Smooth muscle cell (in vitro differentiated cells): Measurements from ENCODE around the gene ANKS4B. TPM values are rescaled to one million over a fixed set of nuclear protein-coding genes. Genes with fewer than 3 reads are reported as not detected.

Source experiments
- DNase-seq: peaks from one replicate; lab custom pipeline; 2025; ENCODE audit not compliant: unreplicated experiment; lab: John Stamatoyannopoulos, UW
- H2AFZ ChIP-seq: fragments of 200-600 bp; sonication (generic); 2 replicates; pipeline ENCODE4 v1.6.0; 2016; ENCODE audit warnings: antibody characterized with exemption, low read depth, mild to moderate bottlenecking
- H3F3A ChIP-seq: fragments of 200-600 bp; sonication (generic); 2 replicates; pipeline ENCODE4 v1.6.0; 2017; ENCODE audit warnings: antibody characterized with exemption, low read depth
- H3K27ac ChIP-seq: fragments of 200-600 bp; sonication (generic); 2 replicates; pipeline ENCODE4 v1.5.1; 2016; ENCODE audit warnings: low read depth, mild to moderate bottlenecking
- H3K27me3 ChIP-seq: fragments of 200-600 bp; sonication (generic); 2 replicates; pipeline ENCODE4 v1.6.1; 2016; ENCODE audit warnings: low read depth, mild to moderate bottlenecking
- H3K36me3 ChIP-seq: fragments of 200-600 bp; sonication (generic); 2 replicates; pipeline ENCODE4 v1.5.1; 2016; ENCODE audit warnings: low read depth
- H3K4me1 ChIP-seq: fragments of 200-600 bp; sonication (generic); 2 replicates; pipeline ENCODE4 v1.5.1; 2016; ENCODE audit warnings: low read depth
- H3K4me2 ChIP-seq: fragments of 200-600 bp; sonication (generic); 2 replicates; pipeline ENCODE4 v1.6.0; 2016; ENCODE audit warnings: mild to moderate bottlenecking
- H3K4me3 ChIP-seq: fragments of 200-600 bp; sonication (generic); 2 replicates; pipeline ENCODE4 v1.5.1; 2016; ENCODE audit warnings: mild to moderate bottlenecking
- H3K79me2 ChIP-seq: fragments of 200-600 bp; sonication (generic); 2 replicates; pipeline ENCODE4 v1.6.0; 2016; ENCODE audit warnings: low read depth, mild to moderate bottlenecking
- H3K9ac ChIP-seq: fragments of 200-600 bp; sonication (generic); 2 replicates; pipeline ENCODE4 v1.6.0; 2016; ENCODE audit warnings: low read depth
- H3K9me3 ChIP-seq: fragments of 200-600 bp; sonication (generic); replicated peaks from 2 replicates; pipeline ENCODE4 v1.5.1; 2016; ENCODE audit warnings: low read depth
- H4K20me1 ChIP-seq: fragments of 200-600 bp; sonication (generic); 2 replicates; pipeline ENCODE4 v1.6.0; 2016; ENCODE audit warnings: low read depth
- CTCF ChIP-seq: fragments of 200-600 bp; sonication (generic); IDR thresholded peaks from 2 replicates; pipeline ENCODE4 v1.5.1; 2017; ENCODE audit warnings: borderline replicate concordance, mild to moderate bottlenecking, antibody characterized with exemption; ENCODE audit not compliant: insufficient read depth, poor library complexity, severe bottlenecking
- WGBS: methylation state at CpG from one replicate; pipeline ENCODE4 v1.1.7; 2016; ENCODE audit warnings: low lambda C conversion rate; 5-methylcytosine and 5-hydroxymethylcytosine counted together
- polyA plus RNA-seq: library from polyadenylated mRNA; unstranded; fragments of >200 nt; fragmentation: Nextera tagmentation; extraction: Ambion mirVana; gene quantifications from 2 replicates; pipeline ENCODE4 v1.2.1, GENCODE V29; 2016
- total RNA-seq: library from RNA; depleted of rRNA; stranded (reverse); fragments of >200 nt; gene quantifications from 2 replicates; pipeline ENCODE4 v1.2.3, GENCODE V29; 2014

ANKS4B gene
- total and polyA plus RNA-seq, 2 experiments from 2014 or later = not detected

- H3K4me3 ChIP-seq = no peak overlapping the region
- H3K9ac ChIP-seq = no peak overlapping the region
- H3K36me3 ChIP-seq = no peaks in the 10 kb centered on the region
- DNase-seq = no peak
- H3K4me2 ChIP-seq = no peak overlapping the region
- WGBS = 94% methylated on average over 2 of the region's 2 CpGs
- no peaks in the 10 kb centered on the region for H3K9me3 ChIP-seq
- no peak overlapping the region for H2AFZ ChIP-seq
- H3K27me3 ChIP-seq = peaks cover 50% of the 10 kb centered on the region
- H4K20me1 ChIP-seq = no peaks in the 10 kb centered on the region
- H3K4me1 ChIP-seq = peaks cover 6% of the 10 kb centered on the region
- peaks cover 6% of the 10 kb centered on the region for H3F3A ChIP-seq
- no peak overlapping the region for H3K27ac ChIP-seq
- no peak for TF ChIP-seq CTCF
- H3K79me2 ChIP-seq = no peaks in the 10 kb centered on the region
Measured at GRCh38 chr16:21279501-21279900, 46.0 kb downstream of the ANKS4B start.

- Histone ChIP-seq H3K4me1 (peaks cover 6% of the 10 kb centered on the region), H3F3A (peaks cover 11% of the 10 kb centered on the region), H3K79me2 (no peaks in the 10 kb centered on the region), H3K4me3 (no peak overlapping the region), H3K9ac (no peak overlapping the region), H3K9me3 (no peaks in the 10 kb centered on the region), H3K4me2 (no peak overlapping the region), H3K27me3 (peaks cover 27% of the 10 kb centered on the region), H4K20me1 (no peaks in the 10 kb centered on the region), H3K36me3 (no peaks in the 10 kb centered on the region), H3K27ac (no peak overlapping the region), H2AFZ (no peak overlapping the region)
- DNase-seq = no peak
- 90% methylated on average over 7 of the region's 7 CpGs for WGBS
- no peak for TF ChIP-seq CTCF
Measured at GRCh38 chr16:21281698-21282389, 48.3 kb downstream of the ANKS4B start.

- Histone ChIP-seq H3K27ac (no peak overlapping the region), H3K79me2 (no peaks in the 10 kb centered on the region), H3K36me3 (no peaks in the 10 kb centered on the region), H3K4me2 (peak overlapping the region; percentile 84), H3K9me3 (no peaks in the 10 kb centered on the region), H4K20me1 (no peaks in the 10 kb centered on the region), H3K9ac (peak overlapping the region; percentile 43), H3K27me3 (peaks cover 8% of the 10 kb centered on the region), H3K4me1 (peaks cover 6% of the 10 kb centered on the region), H3K4me3 (peak overlapping the region; percentile 68), H3F3A (peaks cover 11% of the 10 kb centered on the region), H2AFZ (peak overlapping the region; percentile 90)
- TF ChIP-seq CTCF = peak; percentile 38
- peak; percentile 17 for DNase-seq
- WGBS = 5% methylated on average over 41 of the region's 67 CpGs
Measured at GRCh38 chr16:21283521-21284289, 50.2 kb downstream of the ANKS4B start.
